Tibial nerve (tissue), 4 donors: ENCODE measurements around the gene MAN1A1.

ENCODE experiments used
- CTCF ChIP-seq, 5 experiments: fragments of 200-600 bp in 3 of 5; fragments of 450-650 bp in 2 of 5; sonication (generic) in 3 of 5; IDR thresholded peaks; one replicate each; pipeline ENCODE4 v1.5.1; 2016 to 2019; ENCODE audit warnings: antibody characterized with exemption in 5 of 5, mild to moderate bottlenecking in 3 of 5, moderate library complexity in 2 of 5
- EP300 ChIP-seq, 2 donors: sonication (generic); formaldehyde crosslinking; IDR thresholded peaks; one replicate each; pipeline ENCODE4 v1.6.1; 2017; ENCODE audit warnings: antibody characterized with exemption in 2 of 2, mild to moderate bottlenecking in 1 of 2
- POLR2A ChIP-seq, 2 donors: fragments of 450-650 bp; IDR thresholded peaks; one replicate each; pipeline ENCODE4 v1.6.1; 2017; ENCODE audit warnings: antibody characterized with exemption in 2 of 2, mild to moderate bottlenecking in 2 of 2, moderate library complexity in 2 of 2

GRCh38 chr6:119262612-119263011 lies 86.9 kb downstream of the MAN1A1 start:
- TF ChIP-seq POLR2A (IDR thresholded peaks at IDR 0.05) (no peak), CTCF (IDR thresholded peaks at IDR 0.05) (no peak), EP300 (IDR thresholded peaks at IDR 0.05) (no peak)
